Panc1 (cell line): Measurements from ENCODE around the gene ENTPD6. TPM values are rescaled to one million over a fixed set of nuclear protein-coding genes. Genes with fewer than 3 reads are reported as not detected.

Experiments used
- ATAC-seq: fragments of 200-7000 bp; cut with Tn5 transposase; 2 replicates; pipeline ENCODE4 v1.9.1; 2020; ENCODE audit warnings: mild to moderate bottlenecking, moderate library complexity
- BruUV-seq: library from RNA; stranded (reverse); fragments of 400-500 nt; replicated peaks from 2 replicates; lab custom pipeline; 2021; lab: Mats Ljungman, UMichigan
- CTCF ChIA-PET: fragments of 300-600 bp; sonication (Branson Sonifier 250); formaldehyde crosslinking; loops from one replicate; lab custom pipeline; 2022; ENCODE audit warnings: antibody characterized with exemption; lab: Charles Lee
- POLR2A ChIA-PET: fragments of 300-600 bp; sonication (Branson Sonifier 250); formaldehyde crosslinking; loops from one replicate; lab custom pipeline; 2022; ENCODE audit warnings: antibody characterized with exemption; lab: Charles Lee
- DNase-seq: peaks from one replicate; pipeline ENCODE4 v3.0.0-alpha.2; 2010; ENCODE audit warnings: low read depth, low spot score
- H3K27ac ChIP-seq: 2 replicates; pipeline ENCODE4 v1.5.1; 2011; ENCODE audit warnings: mild to moderate bottlenecking, low read length, inconsistent platforms
- H3K27me3 ChIP-seq: fragments of 200-500 bp; sonication (Bioruptor generic); 2 replicates; pipeline ENCODE4 v1.6.0; 2014; ENCODE audit warnings: low read length, inconsistent platforms; ENCODE audit not compliant: control insufficient read depth, insufficient read depth
- H3K36me3 ChIP-seq: fragments of 200-500 bp; sonication (Bioruptor generic); 2 replicates; pipeline ENCODE4 v1.5.1; 2014; ENCODE audit warnings: inconsistent platforms, mild to moderate bottlenecking, low read length, moderate library complexity; ENCODE audit not compliant: control insufficient read depth, insufficient read depth
- H3K4me1 ChIP-seq: 2 replicates; pipeline ENCODE4 v1.5.1; 2011; ENCODE audit warnings: inconsistent platforms, mild to moderate bottlenecking, low read length, moderate library complexity; ENCODE audit not compliant: control insufficient read depth, insufficient read depth
- H3K4me3 ChIP-seq, 2 experiments: 2 replicates each; pipeline ENCODE4 v1.5.1; 2011 to 2012; ENCODE audit warnings: low read depth in 2 of 2, low read length in 2 of 2, mild to moderate bottlenecking in 2 of 2, inconsistent platforms in 1 of 2, moderate library complexity in 1 of 2
- H3K9me3 ChIP-seq: fragments of 200-500 bp; sonication (Bioruptor generic); 2 replicates; pipeline ENCODE4 v1.5.1; 2014; ENCODE audit warnings: low read depth, mild to moderate bottlenecking, inconsistent platforms, low read length, moderate library complexity; ENCODE audit not compliant: control insufficient read depth, insufficient read depth
- POLR2AphosphoS5 ChIP-seq: IDR thresholded peaks from 2 replicates; pipeline ENCODE4 v1.6.1; 2012; ENCODE audit warnings: mild to moderate bottlenecking, low read depth, low read length, moderate library complexity
- SIN3A ChIP-seq: IDR thresholded peaks from 2 replicates; pipeline ENCODE4 v1.6.1; 2012; ENCODE audit warnings: low read depth, mild to moderate bottlenecking, low read length, moderate library complexity, borderline replicate concordance; ENCODE audit not compliant: insufficient read depth
- TCF7L2 ChIP-seq: IDR thresholded peaks from 2 replicates; pipeline ENCODE4 v1.6.1; 2011; ENCODE audit warnings: mild to moderate bottlenecking, low read depth, low read length, inconsistent platforms
- in situ Hi-C: cut with HindIII; loops from 2 replicates; pipeline ENCODE4 v1.10.0; 2016; ENCODE audit warnings: low sequenced_read_pairs, low pct_unique_long_range_greater_than_20kb
- intact Hi-C: fragments of 100-400 bp; cut with micrococcal nuclease; formaldehyde crosslinking; loops from one replicate; pipeline ENCODE4 v1.10.0; 2022; ENCODE audit not compliant: unreplicated experiment
- total RNA-seq: library from RNA; stranded (reverse); gene quantifications from one replicate; pipeline ENCODE4 v1.2.1, GENCODE V29; 2021; ENCODE audit not compliant: unreplicated experiment
- TF ChIP-seq, protein P1 (sequence below), 2 experiments: IDR thresholded peaks; 2 replicates each; pipeline ENCODE4 v1.6.1; 2011 to 2012; ENCODE audit warnings: low read depth in 2 of 2, control low read depth in 1 of 2, low read length in 1 of 2, mild to moderate bottlenecking in 1 of 2, moderate library complexity in 1 of 2; ENCODE audit not compliant: insufficient read depth in 1 of 2
- TF ChIP-seq, protein P2 (sequence below): fragments of 450-650 bp; IDR thresholded peaks from 2 replicates; pipeline ENCODE4 v1.5.1; 2017; ENCODE audit warnings: mild to moderate bottlenecking

ENTPD6 gene
- total RNA-seq, 1 experiment from 2014 or later, result 108 TPM

DNA sequence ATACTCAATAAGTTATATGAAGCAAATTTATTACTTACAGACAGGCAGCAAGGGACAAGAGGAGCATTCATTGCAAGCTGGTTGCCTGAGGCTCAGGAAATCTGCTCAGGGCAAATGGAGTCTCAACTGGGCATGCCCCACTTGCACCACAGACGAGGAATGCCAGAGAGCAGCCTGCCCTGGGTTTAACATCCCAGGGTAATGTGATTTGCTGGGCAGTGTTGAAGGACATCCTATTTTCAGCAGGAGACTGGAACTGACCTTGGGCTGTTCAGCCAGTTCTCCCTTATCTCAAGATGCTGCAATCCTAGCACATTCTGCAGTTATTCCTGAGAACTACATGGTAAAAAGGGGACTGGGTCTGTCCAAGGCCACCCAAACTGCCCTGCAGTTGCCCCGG, 3.8 kb upstream of the ENTPD6 start:
- no peak for ATAC-seq
- ChIA-PET CTCF (no interaction called here), POLR2A (no interaction called here)
- H3K9me3 ChIP-seq, result no peaks in the 10 kb centered on the region
- in situ Hi-C loops, result no loop called here
- intact Hi-C loops, result no loop called here
- no TSS peak for BruUV-seq
- H3K27me3 ChIP-seq, result no peaks in the 10 kb centered on the region
- no peak overlapping the region for H3K27ac ChIP-seq
- no peak overlapping the region for H3K4me3 ChIP-seq
- peaks cover 16% of the 10 kb centered on the region for H3K4me1 ChIP-seq
- TF ChIP-seq, protein P1, sequence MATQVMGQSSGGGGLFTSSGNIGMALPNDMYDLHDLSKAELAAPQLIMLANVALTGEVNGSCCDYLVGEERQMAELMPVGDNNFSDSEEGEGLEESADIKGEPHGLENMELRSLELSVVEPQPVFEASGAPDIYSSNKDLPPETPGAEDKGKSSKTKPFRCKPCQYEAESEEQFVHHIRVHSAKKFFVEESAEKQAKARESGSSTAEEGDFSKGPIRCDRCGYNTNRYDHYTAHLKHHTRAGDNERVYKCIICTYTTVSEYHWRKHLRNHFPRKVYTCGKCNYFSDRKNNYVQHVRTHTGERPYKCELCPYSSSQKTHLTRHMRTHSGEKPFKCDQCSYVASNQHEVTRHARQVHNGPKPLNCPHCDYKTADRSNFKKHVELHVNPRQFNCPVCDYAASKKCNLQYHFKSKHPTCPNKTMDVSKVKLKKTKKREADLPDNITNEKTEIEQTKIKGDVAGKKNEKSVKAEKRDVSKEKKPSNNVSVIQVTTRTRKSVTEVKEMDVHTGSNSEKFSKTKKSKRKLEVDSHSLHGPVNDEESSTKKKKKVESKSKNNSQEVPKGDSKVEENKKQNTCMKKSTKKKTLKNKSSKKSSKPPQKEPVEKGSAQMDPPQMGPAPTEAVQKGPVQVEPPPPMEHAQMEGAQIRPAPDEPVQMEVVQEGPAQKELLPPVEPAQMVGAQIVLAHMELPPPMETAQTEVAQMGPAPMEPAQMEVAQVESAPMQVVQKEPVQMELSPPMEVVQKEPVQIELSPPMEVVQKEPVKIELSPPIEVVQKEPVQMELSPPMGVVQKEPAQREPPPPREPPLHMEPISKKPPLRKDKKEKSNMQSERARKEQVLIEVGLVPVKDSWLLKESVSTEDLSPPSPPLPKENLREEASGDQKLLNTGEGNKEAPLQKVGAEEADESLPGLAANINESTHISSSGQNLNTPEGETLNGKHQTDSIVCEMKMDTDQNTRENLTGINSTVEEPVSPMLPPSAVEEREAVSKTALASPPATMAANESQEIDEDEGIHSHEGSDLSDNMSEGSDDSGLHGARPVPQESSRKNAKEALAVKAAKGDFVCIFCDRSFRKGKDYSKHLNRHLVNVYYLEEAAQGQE (IDR thresholded peaks at IDR 0.05; ENCODE audit: insufficient read depth in 1 of 2, low read depth in 2 of 2, low read length in 1 of 2), result no peak
- TF ChIP-seq TCF7L2 (no peak), POLR2AphosphoS5 (no peak), SIN3A (no peak)
- TF ChIP-seq, protein P2, sequence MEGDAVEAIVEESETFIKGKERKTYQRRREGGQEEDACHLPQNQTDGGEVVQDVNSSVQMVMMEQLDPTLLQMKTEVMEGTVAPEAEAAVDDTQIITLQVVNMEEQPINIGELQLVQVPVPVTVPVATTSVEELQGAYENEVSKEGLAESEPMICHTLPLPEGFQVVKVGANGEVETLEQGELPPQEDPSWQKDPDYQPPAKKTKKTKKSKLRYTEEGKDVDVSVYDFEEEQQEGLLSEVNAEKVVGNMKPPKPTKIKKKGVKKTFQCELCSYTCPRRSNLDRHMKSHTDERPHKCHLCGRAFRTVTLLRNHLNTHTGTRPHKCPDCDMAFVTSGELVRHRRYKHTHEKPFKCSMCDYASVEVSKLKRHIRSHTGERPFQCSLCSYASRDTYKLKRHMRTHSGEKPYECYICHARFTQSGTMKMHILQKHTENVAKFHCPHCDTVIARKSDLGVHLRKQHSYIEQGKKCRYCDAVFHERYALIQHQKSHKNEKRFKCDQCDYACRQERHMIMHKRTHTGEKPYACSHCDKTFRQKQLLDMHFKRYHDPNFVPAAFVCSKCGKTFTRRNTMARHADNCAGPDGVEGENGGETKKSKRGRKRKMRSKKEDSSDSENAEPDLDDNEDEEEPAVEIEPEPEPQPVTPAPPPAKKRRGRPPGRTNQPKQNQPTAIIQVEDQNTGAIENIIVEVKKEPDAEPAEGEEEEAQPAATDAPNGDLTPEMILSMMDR, result no peak
- H3K36me3 ChIP-seq, result peaks cover 7% of the 10 kb centered on the region; the same call in 1 of the 2 replicates
- no peak for DNase-seq

DNA sequence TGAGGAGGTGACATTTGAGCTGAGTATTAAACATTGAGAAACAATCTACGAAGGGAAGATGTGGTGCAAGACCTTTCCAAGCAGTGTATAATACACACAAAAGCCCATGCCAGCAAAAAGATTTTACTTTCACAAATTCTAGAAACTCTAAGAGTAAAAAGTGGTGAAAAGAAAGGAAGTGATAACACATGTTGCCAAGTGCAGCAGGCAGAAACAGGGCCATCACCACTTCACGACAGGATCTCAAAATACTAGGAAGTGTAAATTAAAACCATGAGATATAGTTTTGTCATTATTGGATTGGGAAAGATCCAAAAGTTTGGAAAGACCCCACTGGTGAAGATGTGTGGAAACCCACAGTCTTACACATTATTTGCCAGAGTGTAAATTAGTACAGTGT, 1.7 kb upstream of the ENTPD6 start:
- no peak for DNase-seq
- ChIA-PET CTCF (no interaction called here), POLR2A (no interaction called here)
- H3K9me3 ChIP-seq, result no peaks in the 10 kb centered on the region
- H3K27me3 ChIP-seq, result no peaks in the 10 kb centered on the region
- peaks cover 7% of the 10 kb centered on the region; the same call in 1 of the 2 replicates for H3K36me3 ChIP-seq
- no TSS peak for BruUV-seq
- TF ChIP-seq POLR2AphosphoS5 (no peak), SIN3A (no peak), TCF7L2 (no peak)
- TF ChIP-seq, protein P1 (IDR thresholded peaks at IDR 0.05; ENCODE audit: insufficient read depth in 1 of 2, low read depth in 2 of 2, low read length in 1 of 2), result no peak
- TF ChIP-seq, protein P2, result no peak
- intact Hi-C loops, result no loop called here
- ATAC-seq, result no peak
- peaks cover 28% of the 10 kb centered on the region for H3K4me1 ChIP-seq
- no peak overlapping the region for H3K4me3 ChIP-seq
- in situ Hi-C loops, result no loop called here
- H3K27ac ChIP-seq, result no peak overlapping the region; the same call in 1 of the 2 replicates
